Fibroblast of peridontal ligament (primary cell): Measurements from ENCODE around the gene ARID1B.

Experiments
- DNase-seq: peaks from one replicate; pipeline ENCODE4 v3.0.0-alpha.2; 2010; ENCODE audit errors: extremely low read depth

The ARID1B gene

DNA sequence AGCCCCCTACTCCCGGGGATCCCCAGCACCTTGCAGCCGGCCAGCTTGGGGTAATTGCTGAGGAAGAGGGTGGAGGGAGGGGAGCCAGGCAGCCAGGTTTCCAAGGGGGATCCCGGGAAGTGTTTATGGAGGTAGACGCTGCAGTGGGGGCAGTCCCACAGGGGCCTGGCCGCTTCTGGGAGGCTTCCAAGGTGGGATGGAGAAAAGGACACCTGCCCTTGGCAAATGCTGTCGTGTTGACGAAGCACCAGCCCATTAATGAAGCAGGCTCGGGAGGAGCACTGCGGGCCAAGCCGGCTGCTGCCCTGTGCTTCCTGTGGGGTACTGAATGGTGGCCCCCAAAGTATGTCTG is 463.8 kb downstream of the ARID1B start:
- DNase-seq = no peak

DNA sequence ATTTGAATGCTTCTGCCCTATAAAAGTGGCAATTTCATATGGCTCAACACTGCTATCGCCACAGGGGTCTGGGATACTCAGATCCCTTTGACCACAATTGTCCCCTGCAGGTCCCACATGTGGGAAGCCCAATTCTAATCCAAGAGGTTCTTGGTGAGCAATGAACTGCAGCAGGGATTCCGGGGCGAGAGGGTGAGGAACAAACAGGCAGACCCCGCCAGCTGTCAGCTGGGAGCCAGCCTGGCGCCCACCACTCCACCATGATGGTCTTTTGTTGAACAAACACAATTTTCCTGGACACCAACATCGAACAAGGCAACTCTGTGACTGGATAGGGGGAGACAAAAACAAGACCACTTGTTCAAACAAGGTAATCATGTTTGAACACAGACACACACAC is 465.6 kb downstream of the ARID1B start:
- no peak for DNase-seq

DNA sequence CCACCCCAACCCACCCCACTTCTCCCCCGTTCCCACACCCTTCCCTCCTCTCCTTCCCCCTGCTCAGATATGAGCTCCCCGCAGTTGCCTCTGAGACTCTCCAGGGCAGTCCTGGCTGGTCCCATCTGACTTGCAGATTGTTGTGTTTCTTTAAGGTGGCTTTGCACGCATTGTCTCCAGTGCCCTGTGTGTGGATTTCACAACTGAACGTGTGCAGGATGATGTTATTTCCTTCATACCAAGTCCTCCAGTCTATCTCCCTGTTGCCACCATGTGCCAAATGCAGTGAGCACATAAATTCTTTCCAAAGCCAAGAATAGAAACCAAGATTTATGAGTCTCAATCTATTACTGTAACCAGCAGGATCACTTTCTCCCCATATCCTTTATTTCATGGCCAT is 467.0 kb downstream of the ARID1B start:
- DNase-seq = peak; percentile 32

DNA sequence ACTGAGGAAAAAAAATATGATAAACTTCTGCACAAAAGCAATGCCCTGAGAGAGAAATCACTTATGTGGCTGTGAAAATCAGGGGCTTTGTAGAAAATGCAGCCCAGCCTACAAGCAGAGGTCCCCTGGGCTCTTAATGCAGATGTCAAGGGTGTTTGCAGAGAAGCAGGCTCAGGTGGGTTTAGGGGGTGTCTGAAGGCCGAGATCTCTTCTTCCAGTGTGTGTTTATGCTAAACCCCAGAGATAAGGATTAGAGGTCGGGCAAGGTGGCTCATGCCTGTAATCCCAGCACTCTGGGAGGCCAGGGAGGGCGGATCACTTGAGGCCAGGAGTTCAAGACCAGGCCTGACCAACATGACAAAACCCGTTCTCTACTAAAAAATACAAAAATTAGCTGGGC is 467.6 kb downstream of the ARID1B start:
- DNase-seq = no peak

DNA sequence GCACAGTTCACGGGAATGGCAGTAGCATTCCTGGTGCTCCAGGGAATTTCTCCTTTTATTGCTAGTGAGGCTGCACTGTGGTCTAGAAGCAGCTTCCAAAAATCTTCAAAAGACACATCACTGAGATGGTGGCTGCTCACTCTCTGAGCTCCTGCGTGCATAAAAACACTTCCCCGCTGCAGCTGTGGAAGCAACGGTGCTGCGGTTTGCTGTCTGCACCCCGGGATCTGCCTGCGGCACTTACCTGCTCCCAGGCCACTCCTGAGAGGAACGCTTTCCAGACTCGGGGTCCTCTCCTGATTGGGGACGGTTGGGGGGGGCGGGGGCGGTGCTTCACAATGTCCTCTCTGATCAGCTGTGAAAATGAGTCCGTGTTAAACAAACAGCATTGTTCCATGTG is 468.3 kb downstream of the ARID1B start:
- DNase-seq = no peak

DNA sequence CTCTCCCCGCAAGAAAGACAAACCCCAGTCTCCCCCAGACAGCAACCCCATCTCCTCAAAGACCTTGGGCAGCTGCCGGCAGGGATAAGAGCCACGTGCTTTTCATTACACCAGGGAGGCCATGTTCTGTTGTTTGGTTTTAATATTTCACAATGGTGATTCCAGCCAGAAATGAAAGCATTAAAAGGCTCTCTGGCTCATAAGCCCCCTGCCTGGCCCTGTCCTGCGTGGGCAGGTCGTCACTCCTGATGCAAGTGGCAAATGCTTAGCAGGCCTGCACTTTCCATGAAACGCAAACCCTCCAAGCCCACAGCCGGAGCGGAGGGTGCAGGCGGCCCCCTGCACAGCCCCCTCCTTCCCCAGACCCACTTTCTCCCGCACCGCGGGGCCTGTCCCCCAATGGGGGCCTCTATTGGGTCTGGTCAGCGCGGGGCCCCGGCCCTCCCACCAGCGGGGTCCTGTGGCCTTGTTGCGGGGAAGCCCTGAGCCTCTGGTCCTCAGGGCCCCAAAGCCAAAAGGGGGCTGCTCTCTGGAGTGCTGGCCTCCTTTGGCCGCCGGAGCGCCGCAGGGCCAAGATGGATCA is 469.0 kb downstream of the ARID1B start:
- peak; percentile 6 for DNase-seq

DNA sequence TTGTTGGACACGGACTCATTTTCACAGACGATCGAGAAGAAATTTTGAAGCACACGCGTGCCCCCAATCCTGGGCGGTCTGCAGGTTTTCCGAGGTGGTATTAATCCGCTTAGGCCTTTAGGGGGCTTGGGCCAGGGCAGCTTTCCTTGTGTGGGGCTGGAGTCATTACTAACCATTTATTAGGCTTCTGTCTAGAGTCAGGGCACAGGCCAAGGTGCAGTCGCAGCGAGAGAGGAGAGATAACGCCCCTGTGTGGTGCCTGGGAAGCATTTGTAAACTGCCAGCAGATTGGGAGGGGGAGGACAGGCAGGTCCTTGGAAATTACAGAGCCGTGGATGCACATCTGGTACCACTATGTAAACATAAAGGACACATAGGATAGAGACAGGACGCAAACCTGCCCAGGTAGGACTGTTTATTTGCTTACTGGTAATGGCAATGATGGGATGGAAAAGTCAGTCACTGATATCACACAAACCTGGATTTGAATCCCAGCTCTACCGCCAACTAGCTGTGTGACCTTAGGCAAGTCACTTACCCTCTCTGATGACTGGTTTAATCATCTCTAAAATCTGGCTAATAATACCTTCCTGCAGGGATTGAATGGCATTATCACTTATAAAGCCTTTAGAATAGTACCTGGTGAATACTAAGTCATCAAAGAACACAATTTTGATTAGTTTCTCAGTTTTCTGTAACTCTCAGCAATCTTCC is 469.8 kb downstream of the ARID1B start:
- DNase-seq = no peak

DNA sequence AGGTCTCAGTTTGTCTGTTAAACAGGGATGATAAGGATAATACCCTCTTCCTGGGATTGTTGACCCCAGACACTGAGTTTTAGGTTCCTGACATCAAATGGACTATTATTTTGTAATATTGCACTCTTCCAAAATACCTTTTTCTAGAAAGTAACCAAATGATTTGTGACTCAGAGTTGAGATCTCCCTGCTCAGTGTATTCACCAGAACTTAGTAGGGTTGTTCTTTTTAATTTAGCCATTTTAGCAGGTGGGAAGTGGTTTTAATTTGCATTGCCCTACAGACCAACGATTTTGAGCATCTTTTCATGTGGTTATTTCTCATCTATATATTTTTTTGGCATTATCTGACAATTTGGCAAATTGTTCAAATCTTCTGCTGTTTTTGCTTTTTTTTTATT is 471.1 kb downstream of the ARID1B start:
- no peak for DNase-seq

DNA sequence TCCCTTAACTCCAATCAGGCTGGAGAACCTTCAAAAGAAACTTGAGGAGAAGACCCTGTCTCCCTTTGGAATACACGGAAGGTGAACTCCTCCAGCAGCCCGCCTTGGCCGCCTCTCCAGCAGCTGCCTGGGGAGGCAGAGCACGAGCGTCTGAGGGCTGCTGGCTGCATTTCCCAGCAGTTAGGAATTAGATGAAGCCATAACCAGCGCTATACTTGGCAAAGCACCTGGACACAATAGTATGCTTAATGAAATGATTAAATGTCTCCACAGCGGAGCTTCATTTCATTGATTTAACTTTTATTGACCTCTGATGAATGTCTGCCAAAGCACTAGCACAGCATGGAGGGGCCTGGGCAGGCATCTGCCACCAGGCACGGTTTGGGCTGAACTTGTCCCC is 472.6 kb downstream of the ARID1B start:
- DNase-seq = no peak

DNA sequence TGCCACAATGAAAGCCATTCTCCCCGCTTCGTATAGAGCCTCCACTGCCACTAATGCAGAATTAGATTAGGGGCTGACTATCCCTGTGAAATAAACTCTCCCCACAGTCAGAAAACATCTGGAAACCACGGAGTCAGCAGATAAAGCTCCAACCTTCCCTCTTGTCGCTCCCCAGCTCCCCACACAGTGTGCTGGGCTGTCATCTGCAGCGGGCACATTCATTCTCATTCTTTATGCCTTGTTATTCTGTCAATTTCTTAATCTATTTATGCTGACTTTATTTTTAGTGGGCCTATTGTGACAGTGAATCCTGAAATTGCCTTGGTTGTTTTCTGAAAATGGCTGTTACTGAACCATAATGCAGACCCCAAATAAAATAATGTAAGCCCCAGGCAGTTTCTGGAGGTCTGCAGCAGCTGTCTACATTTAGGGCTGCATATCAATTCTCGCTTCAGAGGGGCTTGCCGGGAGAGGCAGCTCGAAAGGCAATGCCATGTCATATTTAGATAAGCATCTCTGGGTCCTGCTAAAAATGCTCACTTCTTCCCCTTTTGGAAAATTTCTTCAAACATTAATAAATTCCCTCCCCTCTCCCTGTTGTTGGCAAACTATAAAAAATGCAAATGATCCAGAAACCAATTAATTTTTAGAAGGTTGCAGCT is 474.5 kb downstream of the ARID1B start:
- no peak for DNase-seq

DNA sequence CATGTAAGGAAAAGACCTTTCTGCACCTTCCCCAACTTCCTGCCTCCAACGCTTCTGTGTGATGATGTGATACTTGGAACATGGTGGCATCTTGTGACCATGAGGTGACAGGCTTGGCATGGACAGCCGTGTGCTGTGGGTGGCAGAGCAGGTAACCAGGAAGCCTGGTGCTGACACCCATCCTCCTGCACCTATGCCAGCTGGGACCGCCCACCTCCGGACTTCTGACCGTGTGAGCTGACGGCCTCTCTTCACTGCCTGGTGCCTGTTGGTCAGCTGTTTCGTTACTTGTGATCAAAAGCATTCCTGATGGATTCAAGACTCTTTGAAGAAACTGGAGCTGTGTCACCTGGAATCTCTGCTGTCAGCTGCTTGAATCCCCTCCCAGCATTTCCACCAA is 475.8 kb downstream of the ARID1B start:
- no peak for DNase-seq

DNA sequence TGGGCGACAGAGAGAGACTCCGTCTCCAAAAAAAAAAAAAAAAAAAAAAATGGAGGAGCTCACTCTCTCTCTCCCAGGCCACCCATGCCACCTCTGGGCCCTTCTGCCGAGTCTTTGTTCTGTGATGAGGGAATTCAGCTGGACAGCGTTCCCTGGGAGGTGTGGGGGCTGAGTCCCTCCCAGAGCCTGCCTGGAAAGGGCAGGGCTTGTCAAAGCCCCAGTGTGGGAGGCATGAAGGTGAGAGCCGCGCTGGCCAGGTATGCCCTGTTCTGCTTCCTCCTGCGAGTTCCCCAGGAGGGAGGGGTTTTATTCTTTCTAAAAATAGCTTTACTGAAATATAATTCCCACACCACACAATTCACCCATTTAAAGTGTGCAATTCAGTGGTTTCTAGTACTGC is 476.5 kb downstream of the ARID1B start:
- DNase-seq = no peak

DNA sequence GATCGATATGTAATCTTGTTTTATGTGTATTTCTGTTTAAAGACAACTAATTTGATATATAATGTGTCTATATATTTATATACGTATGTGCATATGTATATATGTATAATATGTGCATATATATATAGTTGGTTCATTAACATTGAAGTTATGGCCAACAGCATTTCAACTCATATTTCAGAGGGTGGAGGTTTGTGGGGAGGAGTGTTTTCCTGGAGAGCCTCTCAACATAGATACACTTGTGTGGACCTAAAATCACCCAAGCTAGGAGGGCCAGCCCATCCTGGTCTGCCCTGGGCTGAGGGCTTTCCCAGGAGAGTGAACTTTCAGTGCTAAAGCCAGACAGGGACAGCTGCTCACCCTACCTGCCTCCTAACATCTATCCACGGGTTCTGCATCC is 477.4 kb downstream of the ARID1B start:
- no peak for DNase-seq

DNA sequence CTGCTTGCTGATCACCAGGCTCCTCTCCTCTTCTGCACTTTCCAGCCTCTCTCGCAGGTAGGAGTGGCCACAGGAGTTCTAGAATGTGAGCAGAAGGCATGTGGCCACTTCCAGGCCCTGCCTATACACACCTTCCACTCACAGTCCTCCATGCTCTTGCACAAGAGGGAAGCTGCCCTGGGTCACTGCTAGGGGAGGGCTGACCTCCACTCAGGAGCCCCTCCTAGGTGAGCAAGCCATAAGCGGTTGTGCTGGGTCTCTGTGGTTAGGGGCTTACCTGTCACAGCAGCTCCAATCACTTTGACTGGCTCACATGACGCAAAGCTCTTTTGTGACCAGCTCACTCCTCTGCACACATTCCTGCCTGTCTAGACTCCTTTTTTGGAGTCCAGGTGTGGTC is 477.9 kb downstream of the ARID1B start:
- DNase-seq = no peak

DNA sequence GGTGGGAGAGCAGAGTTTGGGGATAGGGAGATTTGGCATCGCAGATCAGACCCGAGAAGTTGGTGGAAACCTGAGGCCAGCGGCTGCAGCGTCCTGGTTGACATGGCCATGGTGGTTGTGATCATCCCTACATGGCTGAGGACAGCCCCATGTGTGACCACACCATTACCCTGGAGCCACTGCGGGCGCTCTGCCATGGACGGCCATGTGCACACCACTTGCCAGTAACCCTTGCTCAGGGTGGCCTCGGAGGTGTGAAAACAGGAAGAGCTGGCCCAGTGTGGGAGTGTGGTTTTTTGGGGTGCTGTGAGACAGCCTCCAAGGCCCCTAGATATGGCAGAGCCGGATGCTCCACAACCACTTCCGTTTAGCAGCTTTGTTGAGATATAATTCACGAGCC is 481.7 kb downstream of the ARID1B start:
- no peak for DNase-seq

DNA sequence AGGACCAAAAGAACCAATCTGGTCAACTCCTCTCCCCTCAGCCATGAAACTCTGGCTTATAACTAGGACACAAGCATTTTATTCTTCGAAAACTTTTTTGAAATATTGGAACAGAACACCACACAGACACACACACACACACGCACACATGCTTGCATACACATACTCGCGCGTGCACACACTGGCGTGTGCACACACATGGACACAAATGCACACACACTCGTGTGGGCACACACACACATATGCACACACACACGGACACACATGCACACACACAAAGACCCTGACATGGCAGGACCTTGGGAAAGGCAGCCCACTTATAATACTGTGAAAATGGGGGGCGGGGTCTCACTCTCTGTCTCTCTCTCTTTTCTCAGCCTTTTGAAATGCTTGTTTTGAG is 482.3 kb downstream of the ARID1B start:
- no peak for DNase-seq
